ENCODE results near the gene COL13A1.

DNA sequence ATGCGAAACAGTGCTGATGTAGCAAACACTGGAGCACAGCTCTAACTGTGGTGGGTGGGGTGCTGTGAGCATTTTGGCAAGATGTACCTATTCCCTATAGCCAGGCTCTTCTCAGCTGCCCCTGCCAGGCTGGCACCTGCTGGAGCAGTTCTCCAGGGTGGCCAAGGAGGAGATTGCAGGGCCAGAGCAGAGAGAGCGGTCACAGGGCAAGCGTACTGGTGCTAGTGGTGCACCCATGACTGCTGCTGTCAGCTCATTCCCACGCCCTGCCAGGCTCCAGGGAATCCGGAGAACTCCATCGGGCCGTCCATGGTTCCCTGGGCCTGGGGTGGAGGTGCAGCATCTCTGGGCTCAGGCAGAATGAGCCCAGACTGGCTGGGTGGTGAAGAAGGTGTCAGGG is 2.1 kb downstream of the COL13A1 start:
- TF ChIP-seq BRCA1 (IDR thresholded peaks at IDR 0.05; ENCODE audit: low read depth, low read length): no peak
- no peak for TF ChIP-seq EZH2 (IDR thresholded peaks at IDR 0.05; ENCODE audit: low read depth, low read length, severe bottlenecking)
- no peak for TF ChIP-seq CTCF (IDR thresholded peaks at IDR 0.05; ENCODE audit: control extremely low read depth in 1 of 3, insufficient read depth in 1 of 3, low read depth in 1 of 3, low read length in 3 of 3)
- no peak for TF ChIP-seq YY1 (IDR thresholded peaks at IDR 0.05; ENCODE audit: low read depth, low read length)
- no peak for TF ChIP-seq EP300 (IDR thresholded peaks at IDR 0.05; ENCODE audit: borderline replicate concordance in 1 of 2, low read depth in 2 of 2, low read length in 2 of 2)
- no peak for TF ChIP-seq CBX5 (IDR thresholded peaks at IDR 0.05; ENCODE audit: low read depth, low read length)
- TF ChIP-seq SP1 (IDR thresholded peaks at IDR 0.05; ENCODE audit: low read depth, low read length): no peak

Measured in H1 (cell line).